ENCODE results near the gene SPNS2. TPM values are rescaled to one million over a fixed set of nuclear protein-coding genes. Genes with fewer than 3 reads are reported as not detected.

SPNS2 gene
- total RNA-seq, 4 donors from 2014 or later = 25.1 to 76.3 (median 49.6) TPM

DNA sequence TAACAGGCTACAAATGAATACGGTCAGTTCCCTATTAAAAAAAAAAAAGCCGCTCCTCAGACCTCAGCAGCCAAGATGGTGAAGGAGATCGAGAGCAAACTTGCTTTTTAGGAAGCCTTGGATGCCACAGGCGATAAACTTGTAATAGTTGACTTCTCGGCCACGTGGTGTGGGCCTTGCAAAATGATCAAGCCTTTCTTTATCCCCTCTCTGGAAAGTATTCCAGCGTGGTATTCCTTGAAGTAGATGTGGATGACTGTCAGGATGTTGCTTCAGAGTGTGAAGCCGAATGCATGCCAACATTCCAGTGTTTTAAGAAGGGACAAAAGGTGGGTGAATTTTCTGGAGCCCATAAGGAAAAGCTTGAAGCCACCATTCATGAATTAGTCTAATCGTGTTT lies 73.5 kb downstream of the SPNS2 start:
- WGBS = 74% methylated on average over 9 of the region's 9 CpGs
- Histone ChIP-seq H3K36me3 (no peaks in the 10 kb centered on the region), H3K27ac (no peak overlapping the region), H3K4me1 (no peaks in the 10 kb centered on the region), H3K9me3 (no peaks in the 10 kb centered on the region), H3K4me3 (no peak overlapping the region), H3K27me3 (no peaks in the 10 kb centered on the region)
- DNase-seq (ENCODE audit: low spot score in 2 of 2) = no peak
- TF ChIP-seq, protein P1, sequence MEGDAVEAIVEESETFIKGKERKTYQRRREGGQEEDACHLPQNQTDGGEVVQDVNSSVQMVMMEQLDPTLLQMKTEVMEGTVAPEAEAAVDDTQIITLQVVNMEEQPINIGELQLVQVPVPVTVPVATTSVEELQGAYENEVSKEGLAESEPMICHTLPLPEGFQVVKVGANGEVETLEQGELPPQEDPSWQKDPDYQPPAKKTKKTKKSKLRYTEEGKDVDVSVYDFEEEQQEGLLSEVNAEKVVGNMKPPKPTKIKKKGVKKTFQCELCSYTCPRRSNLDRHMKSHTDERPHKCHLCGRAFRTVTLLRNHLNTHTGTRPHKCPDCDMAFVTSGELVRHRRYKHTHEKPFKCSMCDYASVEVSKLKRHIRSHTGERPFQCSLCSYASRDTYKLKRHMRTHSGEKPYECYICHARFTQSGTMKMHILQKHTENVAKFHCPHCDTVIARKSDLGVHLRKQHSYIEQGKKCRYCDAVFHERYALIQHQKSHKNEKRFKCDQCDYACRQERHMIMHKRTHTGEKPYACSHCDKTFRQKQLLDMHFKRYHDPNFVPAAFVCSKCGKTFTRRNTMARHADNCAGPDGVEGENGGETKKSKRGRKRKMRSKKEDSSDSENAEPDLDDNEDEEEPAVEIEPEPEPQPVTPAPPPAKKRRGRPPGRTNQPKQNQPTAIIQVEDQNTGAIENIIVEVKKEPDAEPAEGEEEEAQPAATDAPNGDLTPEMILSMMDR (IDR thresholded peaks at IDR 0.05) = no peak
- TF ChIP-seq POLR2AphosphoS5 (IDR thresholded peaks at IDR 0.05) = no peak
- TF ChIP-seq POLR2A (IDR thresholded peaks at IDR 0.05) = no peak
- no peak for TF ChIP-seq EP300 (IDR thresholded peaks at IDR 0.05)

DNA sequence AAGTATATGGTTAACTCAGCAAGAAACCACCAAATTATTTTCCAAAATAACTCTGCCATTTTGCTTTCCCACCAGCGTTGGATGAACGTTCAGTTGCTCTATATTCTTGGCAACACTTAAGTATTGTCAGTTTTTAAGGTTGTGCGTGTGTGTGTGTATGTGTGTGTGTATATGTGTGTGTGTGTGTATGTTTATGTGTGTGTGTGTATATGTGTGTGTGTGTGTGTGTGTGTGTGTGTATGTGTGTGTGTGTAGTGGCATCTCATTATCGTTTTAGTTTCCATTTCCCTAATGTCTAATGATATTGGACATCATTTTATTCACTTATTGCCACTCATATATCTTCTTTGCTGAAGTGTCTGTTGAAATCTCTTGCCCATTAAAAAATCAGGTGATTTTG lies 74.4 kb downstream of the SPNS2 start:
- Histone ChIP-seq H3K27ac (no peak overlapping the region), H3K27me3 (no peaks in the 10 kb centered on the region), H3K4me1 (no peaks in the 10 kb centered on the region), H3K36me3 (no peaks in the 10 kb centered on the region), H3K9me3 (no peaks in the 10 kb centered on the region), H3K4me3 (no peak overlapping the region)
- TF ChIP-seq POLR2AphosphoS5 (IDR thresholded peaks at IDR 0.05) (no peak), EP300 (IDR thresholded peaks at IDR 0.05) (no peak), POLR2A (IDR thresholded peaks at IDR 0.05) (no peak)
- TF ChIP-seq, protein P1 (IDR thresholded peaks at IDR 0.05) = no peak
- no peak for DNase-seq (ENCODE audit: low spot score in 2 of 2)
- WGBS = 62% methylated on average over 4 of the region's 4 CpGs

DNA sequence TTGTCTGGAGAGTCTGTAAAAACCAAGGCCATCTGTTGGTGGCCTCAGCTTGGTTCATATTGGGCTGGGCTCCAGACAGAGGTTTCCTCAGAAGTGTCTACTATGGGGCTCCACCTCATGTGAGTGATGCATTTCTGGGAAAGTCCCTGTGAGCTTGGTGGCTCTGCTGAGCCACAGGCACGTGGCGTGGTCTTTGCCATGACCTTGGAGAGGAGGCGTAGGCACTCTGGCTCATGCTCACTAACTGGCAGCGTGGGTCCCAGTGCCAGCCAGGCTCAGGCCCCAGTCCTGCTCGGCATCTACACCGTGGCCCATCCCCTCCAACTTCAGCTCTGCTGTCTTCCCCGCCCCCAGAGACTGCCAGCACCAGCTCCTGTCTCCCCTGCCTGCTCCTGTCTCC lies 75.0 kb downstream of the SPNS2 start:
- H3K9me3 ChIP-seq = no peaks in the 10 kb centered on the region
- no peak for DNase-seq (ENCODE audit: low spot score in 2 of 2)
- no peak overlapping the region for H3K4me3 ChIP-seq
- 41% methylated on average over 7 of the region's 7 CpGs for WGBS
- no peaks in the 10 kb centered on the region for H3K36me3 ChIP-seq
- no peaks in the 10 kb centered on the region for H3K4me1 ChIP-seq
- no peak overlapping the region for H3K27ac ChIP-seq
- TF ChIP-seq POLR2AphosphoS5 (IDR thresholded peaks at IDR 0.05) (no peak), EP300 (IDR thresholded peaks at IDR 0.05) (no peak), POLR2A (IDR thresholded peaks at IDR 0.05) (no peak)
- TF ChIP-seq, protein P1 (IDR thresholded peaks at IDR 0.05) = no peak
- no peaks in the 10 kb centered on the region for H3K27me3 ChIP-seq

DNA sequence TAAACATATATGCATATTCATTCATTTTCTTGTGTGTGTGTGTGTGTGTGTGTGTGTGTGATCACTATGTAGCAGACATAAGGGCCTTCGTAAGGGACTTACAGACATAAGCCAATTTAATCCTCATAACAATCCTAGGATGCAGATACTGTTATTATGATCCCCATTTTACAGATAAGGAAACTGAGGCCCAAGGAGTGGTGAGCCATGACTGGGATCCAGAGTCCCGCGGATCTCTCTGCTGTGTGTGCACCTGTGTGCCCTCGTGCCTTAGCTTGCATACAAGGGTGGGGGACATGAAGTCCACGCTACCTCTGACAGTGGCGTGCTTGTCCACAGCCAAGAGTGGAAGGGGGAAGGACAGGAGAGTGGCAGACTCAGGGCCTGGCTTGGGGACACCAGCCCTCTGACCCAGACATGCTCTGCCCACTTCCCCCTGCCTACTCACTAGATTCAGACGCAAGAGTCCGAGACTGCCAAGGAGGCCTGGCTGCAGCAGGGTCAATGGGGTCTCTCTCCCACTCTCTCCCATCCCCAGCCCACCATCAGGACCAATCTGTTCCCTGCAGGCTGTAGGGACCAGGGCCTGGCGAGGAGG lies 75.9 kb downstream of the SPNS2 start:
- no peaks in the 10 kb centered on the region for H3K36me3 ChIP-seq
- no peak overlapping the region for H3K4me3 ChIP-seq
- no peak for DNase-seq (ENCODE audit: low spot score in 2 of 2)
- TF ChIP-seq, protein P1 (IDR thresholded peaks at IDR 0.05) = no peak
- TF ChIP-seq POLR2AphosphoS5 (IDR thresholded peaks at IDR 0.05) = no peak
- TF ChIP-seq POLR2A (IDR thresholded peaks at IDR 0.05) = no peak
- TF ChIP-seq EP300 (IDR thresholded peaks at IDR 0.05) = no peak
- no peaks in the 10 kb centered on the region for H3K27me3 ChIP-seq
- H3K27ac ChIP-seq = no peak overlapping the region
- H3K4me1 ChIP-seq = no peaks in the 10 kb centered on the region
- 99% methylated on average over 9 of the region's 9 CpGs for WGBS
- no peaks in the 10 kb centered on the region for H3K9me3 ChIP-seq

DNA sequence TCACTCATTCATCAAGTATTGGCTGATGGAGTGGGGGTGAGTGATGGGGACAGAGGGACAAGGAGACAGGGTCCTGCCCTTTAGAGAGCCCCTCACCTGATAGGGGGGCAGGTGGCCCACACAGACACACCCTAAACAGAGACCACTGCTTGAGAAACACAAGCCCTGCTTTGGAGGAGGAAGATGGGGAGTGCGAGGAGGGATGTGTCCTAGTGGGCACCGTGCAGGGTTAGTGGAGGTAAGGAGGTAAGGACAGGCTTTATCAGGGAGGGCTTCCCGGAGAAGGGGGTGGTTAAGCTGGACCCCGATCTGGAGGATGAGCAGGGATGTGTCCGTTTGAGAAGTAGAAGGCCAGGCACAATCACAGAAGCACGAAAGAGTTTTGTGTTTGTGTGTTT lies 77.5 kb downstream of the SPNS2 start:
- Histone ChIP-seq H3K36me3 (no peaks in the 10 kb centered on the region), H3K27ac (no peak overlapping the region), H3K9me3 (no peaks in the 10 kb centered on the region), H3K27me3 (peaks cover under 1% of the 10 kb centered on the region), H3K4me3 (no peak overlapping the region), H3K4me1 (no peaks in the 10 kb centered on the region)
- DNase-seq (ENCODE audit: low spot score in 2 of 2) = no peak
- WGBS = 79% methylated on average over 6 of the region's 6 CpGs
- no peak for TF ChIP-seq POLR2AphosphoS5 (IDR thresholded peaks at IDR 0.05)
- TF ChIP-seq, protein P1 (IDR thresholded peaks at IDR 0.05) = no peak
- TF ChIP-seq EP300 (IDR thresholded peaks at IDR 0.05) = no peak
- no peak for TF ChIP-seq POLR2A (IDR thresholded peaks at IDR 0.05)
